Ovary (tissue), 9 donors: ENCODE data around the gene CDC25A. TPM values are rescaled to one million over a fixed set of nuclear protein-coding genes. Genes with fewer than 3 reads are reported as not detected.
A peak's percentile ranks its signal among the peaks of the same experiment; 100 is the strongest.
"Not testable (repeated sequence)": the region's sequence is repeated elsewhere in the genome, so short reads cannot be mapped to it uniquely, and the experiment has no call there.

Source experiments
- DNase-seq, 5 donors: peaks; one replicate each; pipeline ENCODE4 v3.0.0-alpha.2; 2019 to 2020
- H3K27ac ChIP-seq, 2 donors: fragments of 200-600 bp; one replicate each; pipeline versions ENCODE4 v1.5.1 to v1.8.0; 2019 to 2022
- H3K27me3 ChIP-seq: fragments of 200-600 bp; one replicate; pipeline ENCODE4 v1.8.0; 2022
- H3K36me3 ChIP-seq: fragments of 200-600 bp; sonication (generic); one replicate; pipeline ENCODE4 v1.5.1; 2019
- H3K4me1 ChIP-seq: one replicate; pipeline ENCODE4 v1.8.1; 2013; ENCODE audit warnings: mild to moderate bottlenecking, moderate library complexity; ENCODE audit not compliant: insufficient read depth
- H3K4me3 ChIP-seq: fragments of 200-600 bp; sonication (generic); one replicate; pipeline ENCODE4 v1.5.1; 2017
- H3K9me3 ChIP-seq, 2 donors: fragments of 200-600 bp in 1 of 2; sonication (generic) in 1 of 2; one replicate each; pipeline versions ENCODE4 v1.5.1 to v1.8.1; 2013 to 2019; ENCODE audit warnings: mild to moderate bottlenecking in 1 of 2, moderate library complexity in 1 of 2
- EP300 ChIP-seq: sonication (generic); formaldehyde crosslinking; IDR thresholded peaks from one replicate; pipeline ENCODE4 v1.6.1; 2017; ENCODE audit warnings: antibody characterized with exemption
- POLR2A ChIP-seq: fragments of 450-650 bp; IDR thresholded peaks from one replicate; pipeline ENCODE4 v1.6.1; 2017; ENCODE audit warnings: antibody characterized with exemption, mild to moderate bottlenecking, moderate library complexity
- WGBS, 3 donors: extraction: QIAGEN DNeasy Blood & Tissue Kit in 1 of 3; methylation state at CpG; one replicate each; pipeline versions ENCODE4 v1.1.5 to v1.1.7; 2013 to 2017; 5-methylcytosine and 5-hydroxymethylcytosine counted together
- intact Hi-C, 4 donors: fragments of 100-400 bp; cut with DNase I; formaldehyde crosslinking; loops; one replicate each; pipeline versions ENCODE4 v1.11.0 to v1.15.1; 2022 to 2023
- polyA plus RNA-seq, 2 donors: library from polyadenylated mRNA; stranded (reverse); fragments of 200-250 nt in 1 of 2; fragments of 350-450 nt in 1 of 2; fragmentation: Illumina TruSeq in 1 of 2; extraction: RNeasy Lipid Tissue Mini Kit (QIAGEN cat#74804) in 1 of 2; gene quantifications; one replicate each; pipeline ENCODE4 v1.2.3, GENCODE V29; 2013 to 2014
- total RNA-seq, 7 donors: library from RNA; depleted of rRNA in 2 of 7; stranded (reverse); fragments of >200 nt in 2 of 7; fragmentation: NEBNext Ultra II Directional in 3 of 7; extraction: Animal tissue kit (Norgen Biotek cat#: 25700) in 3 of 7; gene quantifications; one replicate each; pipeline versions ENCODE4 v1.1.0 to v1.2.4, GENCODE V29; 2016 to 2023
- TF ChIP-seq, protein P1 (sequence below), 3 donors: fragments of 450-650 bp in 2 of 3; fragments of 200-600 bp in 1 of 3; IDR thresholded peaks; one replicate each; pipeline versions ENCODE4 v1.5.1 to v1.8.0; 2016 to 2022; ENCODE audit warnings: antibody characterized with exemption in 3 of 3, mild to moderate bottlenecking in 1 of 3
- donor health status: DM: no; HTN: no; CAD: no; lungs with moderate emphysema.
- donor health status: DM: no; HTN: no; CAD: no.
- donor health status: Bipolar disorder and iron deficiency.
- donor health status: DM: yes; HTN: yes; CAD: no.
- donor health status: DM: no; HTN: no; CAD: no.
- donor health status: DM: yes; HTN: yes; CAD: no.

The CDC25A gene
- total and polyA plus RNA-seq, 9 donors = 1.1 to 4.4 (median 3.2) TPM

DNA sequence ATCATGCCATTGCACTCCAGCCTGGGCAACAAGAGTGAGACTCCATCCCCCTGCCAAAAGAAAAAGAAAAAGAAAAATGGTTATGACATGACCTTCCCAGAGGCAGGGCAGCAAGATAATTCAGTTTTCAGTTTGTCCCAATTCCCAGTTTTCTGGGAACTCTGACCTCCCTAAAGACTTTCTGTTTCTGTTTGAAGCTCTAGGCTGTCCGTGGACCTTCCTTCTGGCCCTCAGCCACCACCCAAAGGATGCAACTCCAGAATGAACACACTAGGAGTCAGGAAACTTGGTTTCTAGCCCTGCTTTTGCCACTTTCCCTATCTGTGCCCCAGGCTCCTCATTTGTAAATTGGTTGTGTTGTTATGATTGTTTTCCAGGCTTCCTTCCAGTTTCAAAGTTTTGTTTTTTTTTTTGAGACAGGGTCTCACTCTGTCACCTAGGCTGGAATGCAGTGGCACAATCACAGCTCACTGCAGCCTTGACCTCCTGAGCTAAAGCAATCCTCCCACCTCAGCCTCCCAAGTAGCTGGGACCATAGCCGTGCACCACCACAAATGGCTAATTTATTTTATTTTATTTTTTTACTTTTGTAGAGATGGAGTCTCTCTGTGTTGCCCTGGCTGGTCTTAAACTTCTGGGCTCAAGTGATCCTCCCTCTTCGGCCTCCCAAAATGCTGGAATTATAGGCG lies 68.6 kb downstream of the CDC25A start:
- H3K36me3 ChIP-seq = no peaks in the 10 kb centered on the region
- TF ChIP-seq EP300 (no peak), POLR2A (no peak)
- TF ChIP-seq, protein P1, sequence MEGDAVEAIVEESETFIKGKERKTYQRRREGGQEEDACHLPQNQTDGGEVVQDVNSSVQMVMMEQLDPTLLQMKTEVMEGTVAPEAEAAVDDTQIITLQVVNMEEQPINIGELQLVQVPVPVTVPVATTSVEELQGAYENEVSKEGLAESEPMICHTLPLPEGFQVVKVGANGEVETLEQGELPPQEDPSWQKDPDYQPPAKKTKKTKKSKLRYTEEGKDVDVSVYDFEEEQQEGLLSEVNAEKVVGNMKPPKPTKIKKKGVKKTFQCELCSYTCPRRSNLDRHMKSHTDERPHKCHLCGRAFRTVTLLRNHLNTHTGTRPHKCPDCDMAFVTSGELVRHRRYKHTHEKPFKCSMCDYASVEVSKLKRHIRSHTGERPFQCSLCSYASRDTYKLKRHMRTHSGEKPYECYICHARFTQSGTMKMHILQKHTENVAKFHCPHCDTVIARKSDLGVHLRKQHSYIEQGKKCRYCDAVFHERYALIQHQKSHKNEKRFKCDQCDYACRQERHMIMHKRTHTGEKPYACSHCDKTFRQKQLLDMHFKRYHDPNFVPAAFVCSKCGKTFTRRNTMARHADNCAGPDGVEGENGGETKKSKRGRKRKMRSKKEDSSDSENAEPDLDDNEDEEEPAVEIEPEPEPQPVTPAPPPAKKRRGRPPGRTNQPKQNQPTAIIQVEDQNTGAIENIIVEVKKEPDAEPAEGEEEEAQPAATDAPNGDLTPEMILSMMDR (IDR thresholded peaks at IDR 0.05) = no peak
- H3K9me3 ChIP-seq = no peaks in the 10 kb centered on the region
- 50 to 54% (median 51%) methylated on average over 4 of the region's 4 CpGs for WGBS, 3 donors
- intact Hi-C loops = loop anchor here in 1 of 4 donors (10.0 kb wide), 1 partner anchor 105 kb away; the partner anchor contains the start of gene MAP4
- no peak overlapping the region for H3K4me3 ChIP-seq
- no peaks in the 10 kb centered on the region for H3K27me3 ChIP-seq
- peak overlapping the region in 1 of 2 donors; percentile 27 for H3K27ac ChIP-seq
- DNase-seq = peak; percentile 76 to 89 (median 86)
- H3K4me1 ChIP-seq = peaks cover 13% of the 10 kb centered on the region

DNA sequence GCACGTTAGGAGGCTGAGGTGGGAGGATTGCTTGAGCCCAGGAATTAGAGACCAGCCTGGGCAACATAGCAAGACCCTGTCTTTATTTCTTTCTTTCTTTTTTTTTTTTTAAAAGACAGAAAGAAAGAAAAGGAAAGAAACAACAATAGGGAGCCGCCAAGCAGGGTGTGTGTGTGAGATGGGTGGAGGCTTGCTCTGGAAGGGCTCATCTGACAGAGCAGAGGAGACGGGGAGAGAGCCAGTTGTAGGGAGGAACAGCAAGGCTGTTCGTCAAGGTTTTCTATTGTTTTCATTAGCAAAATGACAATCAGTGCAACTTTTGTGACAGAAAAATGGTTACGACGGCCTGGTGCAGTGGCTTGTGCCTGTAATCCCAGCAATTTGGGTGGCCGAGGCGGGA lies 69.3 kb downstream of the CDC25A start:
- TF ChIP-seq, protein P1 (IDR thresholded peaks at IDR 0.05) = no peak
- TF ChIP-seq EP300 = no peak
- TF ChIP-seq POLR2A = no peak
- Histone ChIP-seq H3K4me1 (peaks cover 13% of the 10 kb centered on the region), H3K9me3 (no peaks in the 10 kb centered on the region), H3K27ac (no peak overlapping the region), H3K36me3 (no peaks in the 10 kb centered on the region), H3K4me3 (no peak overlapping the region), H3K27me3 (no peaks in the 10 kb centered on the region)
- 67 to 71% (median 68%) methylated on average over 8 of the region's 8 CpGs for WGBS, 3 donors
- DNase-seq = no peak
- intact Hi-C loops = no loop called here

DNA sequence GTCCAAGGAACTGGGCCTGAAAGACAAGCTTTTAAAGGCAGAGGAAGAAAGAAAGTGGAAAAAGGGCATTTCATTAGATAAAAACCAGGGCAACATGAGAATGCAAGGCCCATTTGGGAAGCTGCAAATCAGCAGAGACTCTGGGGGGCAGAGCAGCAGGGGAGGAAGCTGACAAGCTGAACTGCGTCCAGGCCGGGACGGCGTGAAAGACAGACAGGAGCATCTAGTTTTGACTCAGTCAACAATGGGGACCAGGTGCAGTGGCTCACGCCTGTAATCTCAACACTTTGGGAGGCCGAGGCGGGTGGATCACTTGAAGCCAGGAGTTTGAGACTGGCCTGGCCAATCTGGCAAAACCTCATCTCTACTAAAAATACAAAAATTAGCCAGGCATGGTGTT lies 69.9 kb downstream of the CDC25A start:
- TF ChIP-seq EP300 = no peak
- TF ChIP-seq POLR2A = no peak
- Histone ChIP-seq H3K36me3 (no peaks in the 10 kb centered on the region), H3K4me3 (no peak overlapping the region), H3K9me3 (no peaks in the 10 kb centered on the region), H3K27ac (no peak overlapping the region), H3K27me3 (no peaks in the 10 kb centered on the region), H3K4me1 (peaks cover 13% of the 10 kb centered on the region)
- whole genome bisulfite sequencing, 3 donors = 36 to 46% (median 45%) methylated on average over 7 of the region's 7 CpGs
- intact Hi-C loops = no loop called here
- peak in 1 of 5 donors; percentile 23 for DNase-seq

DNA sequence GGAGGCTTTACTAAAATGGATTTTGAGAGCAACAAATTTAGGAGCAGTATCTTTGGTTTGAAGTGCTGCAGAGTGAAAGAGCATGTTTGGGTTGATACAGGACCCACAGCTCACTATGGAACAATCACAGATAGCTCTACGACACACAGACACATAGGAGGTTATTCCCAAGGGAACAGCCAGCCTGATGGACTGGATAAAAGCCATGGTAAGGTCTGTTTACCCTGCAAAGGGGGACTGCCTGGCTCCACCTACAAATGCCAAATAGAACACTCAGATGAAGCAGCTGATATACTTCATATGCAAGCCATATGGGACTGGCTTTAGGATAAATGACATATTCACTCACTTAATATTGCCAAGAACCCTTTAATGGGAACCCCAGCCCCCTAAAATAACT lies 75.4 kb downstream of the CDC25A start:
- H3K4me3 ChIP-seq = no peak overlapping the region
- no peak for DNase-seq
- TF ChIP-seq, protein P1 (IDR thresholded peaks at IDR 0.05) = no peak
- no peak for TF ChIP-seq POLR2A
- TF ChIP-seq EP300 = no peak
- WGBS, 3 donors = 59 to 80% (median 78%) methylated on average over 1 of the region's 1 CpG
- H3K27ac ChIP-seq = no peak overlapping the region
- peaks cover 6% of the 10 kb centered on the region for H3K4me1 ChIP-seq
- H3K9me3 ChIP-seq = no peaks in the 10 kb centered on the region
- H3K27me3 ChIP-seq = no peaks in the 10 kb centered on the region
- no peaks in the 10 kb centered on the region for H3K36me3 ChIP-seq
- intact Hi-C loops = no loop called here

DNA sequence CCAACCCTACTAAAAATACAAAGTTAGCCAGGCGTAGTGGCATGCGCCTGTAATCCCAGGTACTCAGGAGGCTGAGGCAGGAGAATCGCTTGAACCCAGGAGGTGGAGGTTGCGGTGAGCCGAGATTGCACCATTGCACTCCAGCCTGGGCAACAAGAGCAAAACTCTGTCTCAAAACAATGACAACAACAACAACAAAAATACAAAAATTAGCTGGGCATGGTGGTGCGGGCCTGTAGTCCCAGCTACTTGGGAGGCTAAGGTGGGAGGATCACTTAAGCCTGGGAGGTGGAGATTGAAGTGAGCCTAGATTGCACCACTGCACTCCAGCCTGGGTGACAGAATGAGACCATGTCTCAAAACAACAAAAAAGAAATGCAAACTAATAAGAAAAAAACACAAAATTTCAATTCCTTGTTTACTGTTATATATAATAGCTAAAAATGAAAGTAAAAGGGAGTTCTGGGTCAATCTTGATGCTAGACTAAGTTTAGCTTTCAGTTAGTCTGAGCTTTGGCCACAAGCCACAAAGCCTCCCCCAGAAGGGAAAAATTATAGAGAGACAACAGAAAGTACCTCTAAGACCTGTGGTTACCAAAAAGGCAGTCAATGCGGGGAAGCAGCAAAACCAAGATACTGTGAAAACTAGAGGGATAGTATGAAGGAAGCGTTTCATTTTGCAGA lies 76.0 kb downstream of the CDC25A start:
- H3K4me3 ChIP-seq, H3K9me3 ChIP-seq, H3K27ac ChIP-seq, H3K27me3 ChIP-seq, H3K4me1 ChIP-seq, intact Hi-C loops, DNase-seq, H3K36me3 ChIP-seq: not testable (repeated sequence)
- WGBS, 3 donors = 72 to 90% (median 80%) methylated on average over 8 of the region's 8 CpGs
